HT-29 (cell line): ENCODE data around the gene TMEM167B. TPM values are rescaled to one million over a fixed set of nuclear protein-coding genes. Genes with fewer than 3 reads are reported as not detected.

Source experiments
- small RNA-seq: library from RNA; depleted of rRNA; stranded (forward); fragments of <200 nt; gene quantifications from one replicate; pipeline ENCODE3, GENCODE V24; 2014
- total RNA-seq: library from RNA; depleted of rRNA; stranded (reverse); fragments of >200 nt; shearing (Covaris generic); gene quantifications from 2 replicates; pipeline ENCODE4 v1.2.3, GENCODE V29; 2014; rRNA removed

Gene TMEM167B
- total RNA-seq, 1 experiment from 2014 or later: 16.4 TPM

Small RNA genes within 50 kb of the gene (small RNA-seq; reads per million reads assigned to genes)
- gene AL356488.2: not detected

Other genes with a start within 250 kb of the TMEM167B start
- gene AKNAD1, start 233.7 kb upstream of the TMEM167B start, total RNA-seq: 0.64 TPM in 1 of 2 replicates, not detected in the other
- 47.5 and 49.7 TPM in 2 replicates for gene GPSM2, start 213.8 kb upstream of the TMEM167B start, total RNA-seq
- 11.0 and 18.5 TPM in 2 replicates for gene CLCC1, start 127.3 kb upstream of the TMEM167B start, total RNA-seq
- gene WDR47, start 48.7 kb upstream of the TMEM167B start, total RNA-seq: 1.8 and 2.4 TPM in 2 replicates
- gene TAF13, start 14.8 kb upstream of the TMEM167B start, total RNA-seq: 10.5 and 15.2 TPM in 2 replicates
- gene ELAPOR1, start 23.4 kb downstream of the TMEM167B start, total RNA-seq: 0.44 and 0.71 TPM in 2 replicates
- 109 and 125 TPM in 2 replicates for gene SARS1, start 123.2 kb downstream of the TMEM167B start, total RNA-seq
- 1.1 and 1.4 TPM in 2 replicates for gene CELSR2, start 158.8 kb downstream of the TMEM167B start, total RNA-seq
- 54.6 and 61.1 TPM in 2 replicates for gene PSRC1, start 192.4 kb downstream of the TMEM167B start, total RNA-seq
- 0.13 TPM in 1 of 2 replicates, not detected in the other for gene MYBPHL, start 216.2 kb downstream of the TMEM167B start, total RNA-seq